GM04504 (cell line): Measurements from ENCODE around the gene NEK1.
"Not testable (repeated sequence)": the region's sequence is repeated elsewhere in the genome, so short reads cannot be mapped to it uniquely, and the experiment has no call there.

ENCODE experiments used
- DNase-seq: peaks from one replicate; pipeline ENCODE4 v3.0.0-alpha.2; 2012; ENCODE audit warnings: low read depth

The NEK1 gene

GRCh38 chr4:169492436-169493163 lies 119.8 kb downstream of the NEK1 start:
- peak; percentile 24 for DNase-seq

- no peak for DNase-seq
Observed at GRCh38 chr4:169491211-169491610, 121.2 kb downstream of the NEK1 start.

- DNase-seq: no peak
Observed at GRCh38 chr4:169489306-169489705, 123.1 kb downstream of the NEK1 start.

DNA sequence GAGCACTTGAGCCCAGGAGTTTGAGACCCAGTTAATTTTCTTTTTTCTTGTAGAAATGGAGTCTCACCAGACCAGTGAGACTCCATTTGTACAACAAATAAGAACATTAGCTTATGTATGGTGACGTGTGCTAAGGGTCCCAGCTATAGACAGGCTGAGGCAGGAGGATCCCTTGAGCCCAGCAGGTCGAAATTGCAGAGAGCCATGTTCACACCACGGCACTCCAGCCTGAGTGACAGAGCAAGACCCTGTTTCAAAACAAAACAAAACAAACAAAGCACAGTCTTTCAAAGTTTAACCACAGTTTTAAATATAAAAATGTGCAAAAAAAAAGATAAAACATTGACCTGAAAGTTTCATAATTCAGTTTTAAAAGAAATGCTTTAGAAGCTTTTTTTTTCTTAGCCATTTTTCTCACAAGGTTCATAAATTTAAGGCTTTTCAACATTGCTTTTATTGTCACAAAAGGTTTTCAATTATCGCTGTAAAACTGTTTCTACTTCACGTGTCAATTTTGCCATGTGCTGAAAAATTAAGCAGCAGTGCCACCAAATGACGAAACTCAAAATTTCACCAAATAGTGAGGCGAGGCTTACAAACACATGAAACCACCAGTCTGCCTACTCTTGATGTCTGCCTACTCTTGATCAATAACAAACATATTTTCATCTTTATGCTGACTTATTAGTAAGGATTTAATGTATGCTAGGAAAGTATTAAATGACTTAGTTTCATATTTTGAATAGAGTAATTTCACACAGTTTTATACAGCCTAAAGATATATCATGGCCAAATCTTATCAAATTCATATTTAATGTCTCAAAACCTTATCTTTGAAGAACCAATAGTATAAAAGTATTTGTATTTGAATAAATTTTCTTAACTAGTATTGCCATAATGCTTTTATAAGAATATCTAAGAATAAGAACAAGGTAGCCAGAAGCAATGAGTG lies 126.3 kb downstream of the NEK1 start:
- peak; percentile 45 for DNase-seq

GRCh38 chr4:169485086-169485485 lies 127.3 kb downstream of the NEK1 start:
- DNase-seq: no peak

- DNase-seq: no peak
Observed at GRCh38 chr4:169484485-169484884, 127.9 kb downstream of the NEK1 start.

GRCh38 chr4:169464080-169464479 lies 148.3 kb downstream of the NEK1 start:
- no peak for DNase-seq

DNA sequence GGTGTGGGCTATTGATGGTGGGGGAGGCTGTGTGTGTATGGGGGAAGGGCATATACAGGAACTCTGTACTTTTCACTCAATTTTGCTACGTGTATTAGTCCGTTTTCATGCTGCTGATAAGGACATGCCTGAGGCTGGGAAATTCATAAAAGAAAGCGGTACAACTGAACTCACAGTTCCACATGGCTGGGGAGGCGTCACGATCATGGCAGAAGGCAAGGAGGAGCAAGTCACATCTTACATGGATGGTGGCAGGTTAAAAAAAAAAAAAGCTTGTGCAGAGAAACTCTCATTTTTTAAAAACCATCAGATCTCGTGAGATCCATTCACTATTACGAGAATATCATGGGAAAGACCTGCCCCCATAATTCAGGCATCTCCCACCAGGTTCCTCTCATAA lies 152.3 kb downstream of the NEK1 start:
- no peak for DNase-seq

GRCh38 chr4:169458575-169458974 lies 153.8 kb downstream of the NEK1 start:
- no peak for DNase-seq

DNA sequence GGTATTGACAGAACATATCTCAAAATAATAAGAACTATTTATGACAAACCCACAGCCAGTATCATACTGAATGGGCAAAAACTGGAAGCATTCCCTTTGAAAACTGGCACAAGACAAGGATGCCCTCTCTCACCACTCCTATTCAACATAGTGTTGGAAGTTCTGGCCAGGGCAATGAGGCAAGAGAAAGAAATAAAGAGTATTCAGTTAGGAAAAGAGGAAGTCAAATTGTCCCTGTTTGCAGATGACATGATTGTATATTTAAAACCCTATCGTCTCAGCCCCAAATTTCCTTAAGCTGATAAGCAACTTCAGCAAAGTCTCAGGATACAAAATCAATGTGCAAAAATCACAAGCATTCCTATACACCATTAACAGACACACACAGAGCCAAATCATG lies 159.7 kb downstream of the NEK1 start:
- DNase-seq: not testable (repeated sequence)

- not testable (repeated sequence) for DNase-seq
Observed at GRCh38 chr4:169448935-169449334, 163.4 kb downstream of the NEK1 start.

- DNase-seq: no peak
Observed at GRCh38 chr4:169446824-169447223, 165.6 kb downstream of the NEK1 start.

DNA sequence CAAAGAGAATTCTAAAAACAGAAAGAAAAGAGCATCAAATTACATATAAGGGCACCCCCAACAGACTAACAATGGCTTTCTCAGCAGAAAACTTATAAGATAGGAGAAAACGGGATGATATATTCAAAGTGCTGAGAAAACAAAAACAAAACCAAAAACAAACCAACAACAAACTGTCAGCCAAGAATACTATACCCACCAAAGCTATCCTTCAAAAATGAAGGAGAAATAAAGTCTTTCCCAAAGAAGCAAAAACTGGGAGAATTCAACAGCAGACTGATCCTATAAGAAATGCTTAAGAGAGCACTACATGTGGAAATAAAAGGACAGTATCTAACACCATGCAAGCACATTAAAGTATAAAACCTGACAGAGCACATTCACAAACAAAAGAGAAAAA lies 168.6 kb downstream of the NEK1 start:
- no peak for DNase-seq

DNA sequence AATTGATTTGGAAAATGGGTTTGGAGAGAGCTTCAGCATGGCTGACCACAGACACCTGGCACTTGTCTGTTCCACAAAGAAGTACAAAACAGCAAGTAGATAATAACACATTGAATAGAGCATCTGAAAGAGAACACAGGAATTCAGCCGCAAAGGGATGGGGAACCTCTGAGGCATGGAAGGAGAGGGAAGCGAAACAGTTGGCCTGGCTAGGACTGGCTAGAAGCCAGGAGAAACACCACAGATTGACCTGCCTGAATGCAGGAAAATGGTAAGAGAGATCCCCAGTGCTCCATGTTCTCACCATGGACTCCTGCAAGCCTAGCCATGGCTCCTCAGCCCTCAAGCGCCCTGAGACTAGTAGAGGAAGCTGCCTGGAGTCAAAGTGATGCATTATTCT lies 171.9 kb downstream of the NEK1 start:
- no peak for DNase-seq

GRCh38 chr4:169439244-169439643 lies 173.1 kb downstream of the NEK1 start:
- no peak for DNase-seq

- no peak for DNase-seq
Observed at GRCh38 chr4:169438057-169438480, 174.3 kb downstream of the NEK1 start.

- DNase-seq: no peak
Observed at GRCh38 chr4:169437299-169438047, 174.9 kb downstream of the NEK1 start.

DNA sequence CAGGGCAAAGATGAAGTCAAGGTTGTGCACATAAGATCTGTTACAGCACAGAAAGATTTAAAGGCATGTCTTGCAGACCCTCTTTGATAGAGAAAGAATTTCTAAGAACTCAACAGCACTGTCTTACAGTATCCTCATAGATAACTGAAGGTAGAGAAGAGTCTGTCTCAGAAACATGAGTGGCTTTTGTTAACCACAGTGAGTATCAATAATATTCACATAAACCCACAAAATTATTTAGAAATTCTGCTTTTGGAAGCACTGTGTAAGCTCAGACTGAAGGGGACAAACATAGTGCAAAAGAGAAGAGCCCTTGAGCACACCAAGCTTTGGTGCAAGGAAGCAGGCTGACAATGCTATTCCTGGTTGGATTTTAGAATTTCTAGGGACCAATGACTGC lies 175.6 kb downstream of the NEK1 start:
- no peak for DNase-seq

GRCh38 chr4:169428376-169428775 lies 184.0 kb downstream of the NEK1 start:
- no peak for DNase-seq

DNA sequence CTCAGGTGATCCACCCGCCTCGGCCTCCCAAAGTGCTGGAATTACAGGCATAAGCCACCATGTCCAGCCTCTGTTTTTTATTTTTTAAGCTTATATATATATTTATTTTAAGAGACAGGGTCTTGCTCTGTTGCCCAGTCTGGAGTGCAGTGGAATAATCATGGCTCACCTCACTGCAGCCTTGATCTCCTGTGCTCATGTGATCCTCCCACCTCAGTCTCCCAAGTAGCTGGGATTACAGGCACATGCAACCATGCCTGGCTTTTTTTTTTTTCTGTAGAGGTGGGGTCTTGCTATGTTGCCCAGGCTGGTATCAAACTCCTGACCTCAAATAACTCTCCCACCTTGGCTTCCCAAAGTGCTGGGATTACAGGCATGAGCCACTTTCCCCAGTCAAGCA lies 184.7 kb downstream of the NEK1 start:
- DNase-seq: not testable (repeated sequence)

DNA sequence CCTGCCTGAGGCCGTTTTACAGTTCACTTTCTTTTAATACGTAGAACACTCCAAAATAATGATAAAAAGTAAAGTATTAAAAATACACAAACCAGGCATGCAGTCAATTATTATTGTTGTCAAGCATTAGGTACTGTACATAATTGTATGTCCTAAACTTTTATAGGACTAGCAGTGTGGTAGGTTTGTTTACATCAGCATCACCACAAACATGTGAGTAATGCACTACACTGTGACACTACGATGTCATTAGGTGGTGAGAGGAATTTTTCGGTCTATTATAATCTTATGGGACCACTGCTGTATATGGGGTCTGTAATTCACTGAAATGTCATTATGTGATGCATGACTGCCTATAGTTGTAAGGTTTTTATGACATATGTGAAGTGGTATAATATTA lies 192.1 kb downstream of the NEK1 start:
- no peak for DNase-seq

GRCh38 chr4:169418846-169419245 lies 193.5 kb downstream of the NEK1 start:
- DNase-seq: no peak
